H9 (cell line): ENCODE results near the gene FARP2. TPM values are rescaled to one million over a fixed set of nuclear protein-coding genes. Genes with fewer than 3 reads are reported as not detected.

Source experiments
- DNase-seq: peaks from one replicate; pipeline ENCODE4 v3.0.0-alpha.2; 2017
- H2AFZ ChIP-seq: one replicate; pipeline ENCODE4 v1.6.1; 2013; ENCODE audit warnings: mild to moderate bottlenecking, low read length, control low read depth, moderate library complexity
- H2AK5ac ChIP-seq: 2 replicates; pipeline ENCODE4 v1.6.1; 2013; ENCODE audit warnings: low read length, control low read depth, mixed read lengths; ENCODE audit not compliant: insufficient read length
- H2BK120ac ChIP-seq: one replicate; pipeline ENCODE4 v1.6.1; 2013; ENCODE audit warnings: low read depth, mild to moderate bottlenecking, low read length, control low read depth, inconsistent platforms; ENCODE audit not compliant: poor library complexity, severe bottlenecking
- H2BK12ac ChIP-seq: 2 replicates; pipeline ENCODE4 v1.6.1; 2013; ENCODE audit warnings: low read length, control low read depth, mixed read lengths, low read depth; ENCODE audit not compliant: insufficient read length
- H2BK15ac ChIP-seq: 2 replicates; pipeline ENCODE4 v1.6.1; 2013; ENCODE audit warnings: low read depth, low read length, control low read depth
- H2BK20ac ChIP-seq: one replicate; pipeline ENCODE4 v1.6.1; 2013; ENCODE audit warnings: low read depth, mild to moderate bottlenecking, low read length, control low read depth, inconsistent platforms; ENCODE audit not compliant: poor library complexity, severe bottlenecking
- H2BK5ac ChIP-seq: 2 replicates; pipeline ENCODE4 v1.6.1; 2013; ENCODE audit warnings: low read length, control low read depth, mixed read lengths; ENCODE audit not compliant: insufficient read length
- H3K14ac ChIP-seq: 2 replicates; pipeline ENCODE4 v1.6.1; 2013; ENCODE audit warnings: low read length, control low read depth; ENCODE audit not compliant: insufficient read depth
- H3K18ac ChIP-seq: 2 replicates; pipeline ENCODE4 v1.6.1; 2013; ENCODE audit warnings: low read depth, mild to moderate bottlenecking, mixed read lengths, low read length, control low read depth; ENCODE audit not compliant: insufficient read length
- H3K23ac ChIP-seq: 2 replicates; pipeline ENCODE4 v1.6.1; 2013; ENCODE audit warnings: low read length, control low read depth, mixed read lengths, low read depth; ENCODE audit not compliant: insufficient read length
- H3K23me2 ChIP-seq: 2 replicates; pipeline ENCODE4 v1.6.1; 2013; ENCODE audit warnings: low read depth, mild to moderate bottlenecking, mixed read lengths, low read length, control low read depth; ENCODE audit not compliant: insufficient read length, poor library complexity, severe bottlenecking
- H3K27ac ChIP-seq: 2 replicates; pipeline ENCODE4 v1.5.1; 2013; ENCODE audit warnings: low read length, control low read depth, mixed read lengths, low read depth; ENCODE audit not compliant: insufficient read length
- H3K27me3 ChIP-seq: 2 replicates; pipeline ENCODE4 v1.6.1; 2013; ENCODE audit warnings: low read length, control low read depth, inconsistent platforms; ENCODE audit not compliant: insufficient read depth
- H3K4ac ChIP-seq: 2 replicates; pipeline ENCODE4 v1.6.1; 2013; ENCODE audit warnings: low read depth, mild to moderate bottlenecking, control low read depth, inconsistent platforms, low read length, moderate library complexity
- H3K4me1 ChIP-seq: 2 replicates; pipeline ENCODE4 v1.6.1; 2013; ENCODE audit warnings: low read length, control low read depth, inconsistent platforms; ENCODE audit not compliant: insufficient read depth
- H3K4me2 ChIP-seq: 2 replicates; pipeline ENCODE4 v1.6.1; 2013; ENCODE audit warnings: low read length, control low read depth, mixed read lengths; ENCODE audit not compliant: insufficient read length, insufficient read depth
- H3K56ac ChIP-seq: 2 replicates; pipeline ENCODE4 v1.6.1; 2013; ENCODE audit warnings: low read depth, mild to moderate bottlenecking, mixed read lengths, low read length, control low read depth; ENCODE audit not compliant: insufficient read length
- H3K79me1 ChIP-seq: 2 replicates; pipeline ENCODE4 v1.6.1; 2013; ENCODE audit warnings: low read depth, mild to moderate bottlenecking, moderate library complexity, low read length, control low read depth, inconsistent platforms; ENCODE audit not compliant: insufficient read depth, poor library complexity, severe bottlenecking
- H3K79me2 ChIP-seq: 2 replicates; pipeline ENCODE4 v1.6.1; 2013; ENCODE audit warnings: low read length, control low read depth, inconsistent platforms; ENCODE audit not compliant: insufficient read depth
- H3K9ac ChIP-seq: 2 replicates; pipeline ENCODE4 v1.6.1; 2013; ENCODE audit warnings: low read length, control low read depth, mixed read lengths; ENCODE audit not compliant: insufficient read length; ENCODE audit errors: extremely low read depth
- H3K9me3 ChIP-seq: one replicate; pipeline ENCODE4 v1.6.1; 2013; ENCODE audit warnings: low read depth, low read length, inconsistent platforms; ENCODE audit not compliant: control insufficient read depth
- H3T11ph ChIP-seq: one replicate; pipeline ENCODE4 v1.6.1; 2013; ENCODE audit warnings: mild to moderate bottlenecking, low read length, control low read depth, inconsistent platforms
- H4K20me1 ChIP-seq: one replicate; pipeline ENCODE4 v1.6.1; 2013; ENCODE audit not compliant: control insufficient read depth, insufficient read length, insufficient read depth
- H4K5ac ChIP-seq: 2 replicates; pipeline ENCODE4 v1.6.1; 2013; ENCODE audit warnings: low read depth, mild to moderate bottlenecking, mixed read lengths, low read length, control low read depth; ENCODE audit not compliant: insufficient read length
- H4K8ac ChIP-seq: replicated peaks from 2 replicates; pipeline ENCODE4 v1.6.1; 2013; ENCODE audit warnings: low read length, control low read depth, mixed read lengths, low read depth; ENCODE audit not compliant: insufficient read length
- H4K91ac ChIP-seq: 2 replicates; pipeline ENCODE4 v1.6.1; 2013; ENCODE audit warnings: low read depth, mild to moderate bottlenecking, moderate library complexity, mixed read lengths, low read length, control low read depth; ENCODE audit not compliant: insufficient read length
- H3K27ac Mint-ChIP-seq, 3 experiments: 2 replicates in 2 of 3; 3 replicates in 1 of 3; pipeline ENCODE4 v1.8.0; 2020 to 2021; ENCODE audit warnings: mixed read lengths in 3 of 3, mild to moderate bottlenecking in 1 of 3, moderate library complexity in 1 of 3
- H3K27me3 Mint-ChIP-seq: 2 replicates; pipeline ENCODE4 v1.8.0; 2021; ENCODE audit warnings: low read depth, mild to moderate bottlenecking, moderate library complexity, mixed read lengths
- H3K36me3 Mint-ChIP-seq, 3 experiments: 2 replicates in 2 of 3; 3 replicates in 1 of 3; pipeline ENCODE4 v1.8.0; 2020 to 2021; ENCODE audit warnings: low read depth in 3 of 3, mixed read lengths in 3 of 3; ENCODE audit not compliant: insufficient read depth in 1 of 3
- H3K4me1 Mint-ChIP-seq, 2 experiments: 2 replicates each; pipeline ENCODE4 v1.8.0; 2020; ENCODE audit warnings: mixed read lengths in 2 of 2
- H3K4me3 Mint-ChIP-seq, 2 experiments: 2 replicates in 1 of 2; 3 replicates in 1 of 2; pipeline ENCODE4 v1.8.0; 2020 to 2021; ENCODE audit warnings: mild to moderate bottlenecking in 2 of 2, mixed read lengths in 2 of 2, moderate library complexity in 1 of 2
- H3K9me3 Mint-ChIP-seq, 2 experiments: 2 replicates in 1 of 2; 3 replicates in 1 of 2; pipeline ENCODE4 v1.8.0; 2020; ENCODE audit warnings: mild to moderate bottlenecking in 2 of 2, mixed read lengths in 2 of 2, moderate library complexity in 1 of 2
- CTCF ChIP-seq: fragments of 200-600 bp; sonication (generic); conservative IDR thresholded peaks from 3 replicates; pipeline ENCODE4 v1.8.0; 2021; ENCODE audit warnings: antibody characterized with exemption, mild to moderate bottlenecking
- WGBS: extraction: QIAGEN DNeasy Blood & Tissue Kit; methylation state at CpG from one replicate; pipeline ENCODE4 v1.1.7; 2013; ENCODE audit warnings: missing lambda C conversion rate, low lambda C conversion rate, mixed read lengths; ENCODE audit not compliant: insufficient read length; ENCODE audit errors: extremely low coverage; 5-methylcytosine and 5-hydroxymethylcytosine counted together
- total RNA-seq: library from RNA; stranded (reverse); gene quantifications from 2 replicates; pipeline ENCODE4 v1.2.1, GENCODE V29; 2021

FARP2 gene
- total RNA-seq, 1 experiment from 2014 or later, result 33.9 TPM

GRCh38 chr2:241501099-241501541, 145.0 kb downstream of the FARP2 start:
- H4K91ac ChIP-seq, result no peak overlapping the region
- H2BK15ac ChIP-seq, result no peak overlapping the region
- no peak overlapping the region for H2BK12ac ChIP-seq
- H2BK5ac ChIP-seq, result no peak overlapping the region
- H4K5ac ChIP-seq, result no peak overlapping the region
- H3K27me3 Mint-ChIP-seq, result no peaks in the 10 kb centered on the region
- H3K79me2 ChIP-seq, result peaks cover 9% of the 10 kb centered on the region; the same call in 1 of the 2 replicates
- peaks cover 22 to 50% (median 49%) of the 10 kb centered on the region in 3 experiments for H3K36me3 Mint-ChIP-seq
- H3K23ac ChIP-seq, result no peak overlapping the region
- peak overlapping the region in 1 of 3 experiments; percentile 40; a peak in 3 of 7 replicates for H3K27ac Mint-ChIP-seq
- H3K4ac ChIP-seq, result no peak overlapping the region
- H3K9me3 ChIP-seq, result no peaks in the 10 kb centered on the region
- H3T11ph ChIP-seq, result no peak overlapping the region
- no peak overlapping the region for H3K4me3 Mint-ChIP-seq
- H3K14ac ChIP-seq, result no peak overlapping the region; the same call in 1 of the 2 replicates
- no peak overlapping the region for H3K18ac ChIP-seq
- no peak overlapping the region for H3K27ac ChIP-seq
- no peak overlapping the region for H3K9ac ChIP-seq
- no peak overlapping the region for H2BK120ac ChIP-seq
- no CpG with 5 or more reads among the region's 12 CpGs for WGBS
- no peaks in the 10 kb centered on the region for H3K4me1 ChIP-seq
- H3K9me3 Mint-ChIP-seq, result no peaks in the 10 kb centered on the region
- no peak overlapping the region for H2BK20ac ChIP-seq
- H3K27me3 ChIP-seq, result no peaks in the 10 kb centered on the region
- H3K79me1 ChIP-seq, result peaks cover 7% of the 10 kb centered on the region
- no peaks in the 10 kb centered on the region for H3K23me2 ChIP-seq
- H2AK5ac ChIP-seq, result no peak overlapping the region
- H4K8ac ChIP-seq, result no peak overlapping the region
- no peak overlapping the region for H3K56ac ChIP-seq
- H3K4me1 Mint-ChIP-seq, result peaks cover 6 to 12% of the 10 kb centered on the region in 2 experiments
- H3K4me2 ChIP-seq, result no peak overlapping the region
- no peaks in the 10 kb centered on the region for H4K20me1 ChIP-seq
- no peak for TF ChIP-seq CTCF
- no peak overlapping the region for H2AFZ ChIP-seq
- DNase-seq, result no peak
